Measurements from ENCODE around the gene GP1BB.

The GP1BB gene

DNA sequence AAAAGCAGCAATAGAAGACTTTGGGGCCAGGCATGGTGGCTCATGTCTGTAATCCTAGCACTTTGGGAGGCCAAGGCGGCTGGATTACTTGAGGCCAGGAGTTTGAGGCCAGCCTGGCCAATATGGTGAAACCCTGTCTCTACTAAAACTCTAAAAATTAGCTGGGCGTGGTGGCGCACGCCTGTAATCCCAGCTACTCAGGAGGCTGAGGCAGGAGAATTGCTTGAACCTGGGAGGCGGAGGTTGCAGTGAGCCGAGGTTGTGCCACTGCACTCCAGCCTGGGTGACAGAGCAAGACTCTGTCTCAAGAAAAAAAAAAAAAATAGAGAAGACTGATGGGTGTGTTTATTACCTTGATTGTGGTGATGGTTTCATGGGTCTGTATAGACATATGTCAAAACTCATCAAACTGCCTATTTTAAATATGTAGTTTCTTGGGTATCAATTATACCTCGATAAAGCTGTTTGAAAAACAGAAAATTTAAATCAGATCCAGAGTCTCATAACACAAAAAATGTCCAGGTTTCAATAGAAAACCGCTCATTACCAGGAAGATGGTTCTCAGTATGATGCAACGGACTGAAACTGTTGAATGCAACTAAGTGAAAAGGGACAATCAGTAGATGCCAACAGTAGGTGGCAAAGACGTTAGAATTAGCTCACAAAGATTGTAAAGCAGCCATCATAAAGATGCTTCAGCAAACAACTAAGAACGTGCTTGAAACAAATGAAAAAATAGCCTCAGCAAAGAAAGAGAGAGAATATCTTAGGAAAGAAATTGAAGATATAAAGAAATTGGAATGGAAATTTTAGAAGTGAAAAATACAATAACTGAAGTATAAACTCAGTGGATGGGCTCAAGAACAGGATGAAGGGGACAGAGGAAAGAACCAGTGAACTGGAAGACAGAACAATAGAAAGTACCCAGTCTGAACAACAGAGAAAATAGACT is 42.2 kb upstream of the GP1BB start:
- no peak overlapping the region for H3K27ac ChIP-seq (ENCODE audit: poor library complexity, severe bottlenecking)
- TF ChIP-seq, protein P1, sequence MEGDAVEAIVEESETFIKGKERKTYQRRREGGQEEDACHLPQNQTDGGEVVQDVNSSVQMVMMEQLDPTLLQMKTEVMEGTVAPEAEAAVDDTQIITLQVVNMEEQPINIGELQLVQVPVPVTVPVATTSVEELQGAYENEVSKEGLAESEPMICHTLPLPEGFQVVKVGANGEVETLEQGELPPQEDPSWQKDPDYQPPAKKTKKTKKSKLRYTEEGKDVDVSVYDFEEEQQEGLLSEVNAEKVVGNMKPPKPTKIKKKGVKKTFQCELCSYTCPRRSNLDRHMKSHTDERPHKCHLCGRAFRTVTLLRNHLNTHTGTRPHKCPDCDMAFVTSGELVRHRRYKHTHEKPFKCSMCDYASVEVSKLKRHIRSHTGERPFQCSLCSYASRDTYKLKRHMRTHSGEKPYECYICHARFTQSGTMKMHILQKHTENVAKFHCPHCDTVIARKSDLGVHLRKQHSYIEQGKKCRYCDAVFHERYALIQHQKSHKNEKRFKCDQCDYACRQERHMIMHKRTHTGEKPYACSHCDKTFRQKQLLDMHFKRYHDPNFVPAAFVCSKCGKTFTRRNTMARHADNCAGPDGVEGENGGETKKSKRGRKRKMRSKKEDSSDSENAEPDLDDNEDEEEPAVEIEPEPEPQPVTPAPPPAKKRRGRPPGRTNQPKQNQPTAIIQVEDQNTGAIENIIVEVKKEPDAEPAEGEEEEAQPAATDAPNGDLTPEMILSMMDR (IDR thresholded peaks at IDR 0.05; ENCODE audit: poor library complexity, severe bottlenecking), result no peak
- H3K27me3 ChIP-seq (ENCODE audit: insufficient read depth, poor library complexity, severe bottlenecking), result no peaks in the 10 kb centered on the region
- no peaks in the 10 kb centered on the region for H3K36me3 ChIP-seq (ENCODE audit: low read depth)
- peaks cover 4% of the 10 kb centered on the region for H3K9me3 ChIP-seq (ENCODE audit: severe bottlenecking)
- H3K4me1 ChIP-seq (ENCODE audit: insufficient read depth, poor library complexity, severe bottlenecking), result no peaks in the 10 kb centered on the region
- no peak overlapping the region for H3K4me3 ChIP-seq (ENCODE audit: severe bottlenecking)
- ATAC-seq (ENCODE audit: low read depth), result no peak
- no peak for DNase-seq (ENCODE audit: low spot score)

DNA sequence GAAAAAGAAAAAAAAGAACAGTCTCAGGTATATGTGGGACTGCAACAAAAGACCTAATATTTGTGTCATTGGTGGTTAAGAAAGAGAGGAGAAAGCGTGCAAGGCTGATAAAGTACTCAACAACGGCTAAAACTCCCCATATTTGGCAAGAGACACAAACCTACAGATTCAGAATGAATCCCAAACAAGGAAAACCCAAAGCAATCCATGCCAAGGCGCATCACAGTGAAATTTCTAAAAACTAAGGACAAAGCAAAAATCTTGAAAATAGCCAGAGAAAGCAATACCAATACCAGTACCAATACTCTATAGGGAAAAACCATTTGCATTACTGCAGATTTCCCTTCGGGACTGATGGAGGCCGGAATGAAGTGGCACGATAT is 41.5 kb upstream of the GP1BB start:
- H3K36me3 ChIP-seq (ENCODE audit: low read depth), result no peaks in the 10 kb centered on the region
- no peak for ATAC-seq (ENCODE audit: low read depth)

GRCh38 chr22:19686946-19687345 is 36.4 kb upstream of the GP1BB start:
- ATAC-seq (ENCODE audit: low read depth), result no peak
- H3K27me3 ChIP-seq (ENCODE audit: insufficient read depth, poor library complexity, severe bottlenecking), result no peaks in the 10 kb centered on the region
- H3K9me3 ChIP-seq (ENCODE audit: severe bottlenecking), result peaks cover 2% of the 10 kb centered on the region
- no peaks in the 10 kb centered on the region for H3K36me3 ChIP-seq (ENCODE audit: low read depth)
- no peak overlapping the region for H3K4me3 ChIP-seq (ENCODE audit: severe bottlenecking)
- TF ChIP-seq, protein P1 (IDR thresholded peaks at IDR 0.05; ENCODE audit: poor library complexity, severe bottlenecking), result no peak
- H3K4me1 ChIP-seq (ENCODE audit: insufficient read depth, poor library complexity, severe bottlenecking), result peaks cover 5% of the 10 kb centered on the region
- H3K27ac ChIP-seq (ENCODE audit: poor library complexity, severe bottlenecking), result no peak overlapping the region
- DNase-seq (ENCODE audit: low spot score), result no peak

More for the DNA sequence above, 41.5 kb upstream of the GP1BB start:
- Histone ChIP-seq H3K27me3 (ENCODE audit: insufficient read depth, poor library complexity, severe bottlenecking) (no peaks in the 10 kb centered on the region), H3K9me3 (ENCODE audit: severe bottlenecking) (peaks cover 5% of the 10 kb centered on the region), H3K4me1 (ENCODE audit: insufficient read depth, poor library complexity, severe bottlenecking) (no peaks in the 10 kb centered on the region), H3K27ac (ENCODE audit: poor library complexity, severe bottlenecking) (no peak overlapping the region), H3K4me3 (ENCODE audit: severe bottlenecking) (no peak overlapping the region)
- DNase-seq (ENCODE audit: low spot score), result no peak
- TF ChIP-seq, protein P1 (IDR thresholded peaks at IDR 0.05; ENCODE audit: poor library complexity, severe bottlenecking), result no peak

- H3K27me3 ChIP-seq (ENCODE audit: insufficient read depth, poor library complexity, severe bottlenecking), result no peaks in the 10 kb centered on the region
- peak; percentile 43; the same call in 1 of the 3 replicates for ATAC-seq (ENCODE audit: low read depth)
- TF ChIP-seq, protein P1 (IDR thresholded peaks at IDR 0.05; ENCODE audit: poor library complexity, severe bottlenecking), result no peak
- peaks cover 2% of the 10 kb centered on the region for H3K9me3 ChIP-seq (ENCODE audit: severe bottlenecking)
- H3K4me1 ChIP-seq (ENCODE audit: insufficient read depth, poor library complexity, severe bottlenecking), result peaks cover 8% of the 10 kb centered on the region
- no peak for DNase-seq (ENCODE audit: low spot score)
- no peaks in the 10 kb centered on the region for H3K36me3 ChIP-seq (ENCODE audit: low read depth)
- no peak overlapping the region for H3K27ac ChIP-seq (ENCODE audit: poor library complexity, severe bottlenecking)
- H3K4me3 ChIP-seq (ENCODE audit: severe bottlenecking), result no peak overlapping the region
Observed at GRCh38 chr22:19687561-19688300, 35.6 kb upstream of the GP1BB start.

Measured in RWPE2 (cell line).